Left kidney (tissue), 8 donors: ENCODE measurements around the gene RTN1. TPM values are rescaled to one million over a fixed set of nuclear protein-coding genes. Genes with fewer than 3 reads are reported as not detected.

ENCODE experiments used
- DNase-seq: peaks from one replicate; pipeline ENCODE4 v3.0.0-alpha.2; 2013
- long read RNA-seq, 8 donors: transcript quantifications; one replicate each; lab custom pipeline, GENCODE V29; 2026
- polyA plus RNA-seq: library from polyadenylated mRNA; unstranded; fragments of 120-200 nt; gene quantifications from one replicate; pipeline ENCODE4 v1.2.1, GENCODE V29; 2013; ENCODE audit not compliant: insufficient read length

RTN1 gene, protein sequence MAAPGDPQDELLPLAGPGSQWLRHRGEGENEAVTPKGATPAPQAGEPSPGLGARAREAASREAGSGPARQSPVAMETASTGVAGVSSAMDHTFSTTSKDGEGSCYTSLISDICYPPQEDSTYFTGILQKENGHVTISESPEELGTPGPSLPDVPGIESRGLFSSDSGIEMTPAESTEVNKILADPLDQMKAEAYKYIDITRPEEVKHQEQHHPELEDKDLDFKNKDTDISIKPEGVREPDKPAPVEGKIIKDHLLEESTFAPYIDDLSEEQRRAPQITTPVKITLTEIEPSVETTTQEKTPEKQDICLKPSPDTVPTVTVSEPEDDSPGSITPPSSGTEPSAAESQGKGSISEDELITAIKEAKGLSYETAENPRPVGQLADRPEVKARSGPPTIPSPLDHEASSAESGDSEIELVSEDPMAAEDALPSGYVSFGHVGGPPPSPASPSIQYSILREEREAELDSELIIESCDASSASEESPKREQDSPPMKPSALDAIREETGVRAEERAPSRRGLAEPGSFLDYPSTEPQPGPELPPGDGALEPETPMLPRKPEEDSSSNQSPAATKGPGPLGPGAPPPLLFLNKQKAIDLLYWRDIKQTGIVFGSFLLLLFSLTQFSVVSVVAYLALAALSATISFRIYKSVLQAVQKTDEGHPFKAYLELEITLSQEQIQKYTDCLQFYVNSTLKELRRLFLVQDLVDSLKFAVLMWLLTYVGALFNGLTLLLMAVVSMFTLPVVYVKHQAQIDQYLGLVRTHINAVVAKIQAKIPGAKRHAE
- polyA plus RNA-seq = 3.9 TPM
- long read RNA-seq, donor 1, partial matches to known transcripts = 0 of 2 reads
- long read RNA-seq, donor 1, other reads (novel, unspliced or antisense) = 0 of 2 reads
- long read RNA-seq, donor 2 = 0 reads
- long read RNA-seq, donor 3 = 0 reads
- long read RNA-seq, donor 4 = 0 reads
- long read RNA-seq, donor 5 = 0 reads
- long read RNA-seq, donor 6, partial matches to known transcripts = 0 of 1 reads
- long read RNA-seq, donor 6, other reads (novel, unspliced or antisense) = 0 of 1 reads
- long read RNA-seq, donor 7 = 0 reads
- long read RNA-seq, donor 8 = 0 reads

DNA sequence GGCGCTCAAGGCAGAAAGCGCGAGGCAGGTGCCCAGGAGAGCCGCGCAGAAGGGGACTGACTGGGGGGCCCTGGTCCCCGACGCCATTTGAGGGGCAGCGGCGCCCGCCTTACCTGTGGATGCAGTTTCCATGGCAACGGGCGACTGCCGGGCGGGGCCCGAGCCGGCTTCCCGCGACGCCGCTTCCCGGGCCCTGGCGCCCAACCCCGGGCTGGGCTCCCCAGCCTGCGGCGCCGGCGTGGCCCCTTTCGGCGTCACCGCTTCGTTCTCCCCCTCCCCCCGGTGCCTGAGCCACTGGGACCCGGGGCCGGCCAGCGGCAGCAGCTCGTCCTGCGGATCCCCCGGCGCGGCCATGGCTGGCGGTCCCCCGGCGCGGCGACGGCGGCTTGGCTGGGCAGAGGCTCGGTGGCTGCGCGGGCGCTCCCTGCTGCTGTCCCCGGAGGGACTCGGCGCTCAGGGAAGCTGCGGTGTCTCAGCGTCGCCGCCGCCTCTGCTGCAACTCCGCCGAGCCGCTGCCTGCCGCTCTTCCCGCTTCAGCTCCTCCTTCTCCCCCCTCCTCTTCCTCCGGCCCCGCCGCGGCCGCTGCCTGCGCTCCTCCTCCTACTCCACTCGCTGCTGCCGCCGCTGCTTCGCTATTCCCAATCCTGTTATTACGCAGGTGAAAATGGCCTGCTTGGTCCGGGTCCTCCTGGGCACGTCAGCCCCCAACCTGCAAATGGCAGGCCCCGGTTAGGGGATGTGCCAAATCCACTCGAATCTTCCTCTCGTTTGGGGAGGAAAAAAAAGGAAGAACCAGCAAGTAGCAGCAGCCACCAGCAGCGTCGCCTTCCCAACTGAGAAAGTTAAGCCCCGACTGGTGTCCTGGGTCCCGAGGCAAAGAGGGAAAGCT is at the start of gene RTN1:
Gene RTN1, minus strand, starts transcription at position 500 of the 889 bp plus-strand sequence. Its CDS starts 146 bp downstream, at position 354.
- DNase-seq = peak; percentile 58

DNA sequence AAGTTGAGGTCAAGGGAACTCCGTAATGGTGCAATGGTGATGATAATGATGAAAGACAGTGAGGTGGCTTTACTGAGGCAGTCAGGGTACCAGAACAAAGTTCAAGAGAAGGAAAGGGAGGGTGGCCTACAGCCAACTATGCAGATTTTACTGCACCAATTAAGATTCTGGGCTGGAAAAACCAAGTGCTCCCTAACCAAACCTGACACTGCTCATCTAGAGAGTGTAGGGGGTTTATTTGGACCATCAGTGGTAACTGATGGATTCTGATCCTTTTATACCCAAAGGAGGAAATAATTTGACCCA is 49.8 kb upstream of the RTN1 start:
- no peak for DNase-seq

DNA sequence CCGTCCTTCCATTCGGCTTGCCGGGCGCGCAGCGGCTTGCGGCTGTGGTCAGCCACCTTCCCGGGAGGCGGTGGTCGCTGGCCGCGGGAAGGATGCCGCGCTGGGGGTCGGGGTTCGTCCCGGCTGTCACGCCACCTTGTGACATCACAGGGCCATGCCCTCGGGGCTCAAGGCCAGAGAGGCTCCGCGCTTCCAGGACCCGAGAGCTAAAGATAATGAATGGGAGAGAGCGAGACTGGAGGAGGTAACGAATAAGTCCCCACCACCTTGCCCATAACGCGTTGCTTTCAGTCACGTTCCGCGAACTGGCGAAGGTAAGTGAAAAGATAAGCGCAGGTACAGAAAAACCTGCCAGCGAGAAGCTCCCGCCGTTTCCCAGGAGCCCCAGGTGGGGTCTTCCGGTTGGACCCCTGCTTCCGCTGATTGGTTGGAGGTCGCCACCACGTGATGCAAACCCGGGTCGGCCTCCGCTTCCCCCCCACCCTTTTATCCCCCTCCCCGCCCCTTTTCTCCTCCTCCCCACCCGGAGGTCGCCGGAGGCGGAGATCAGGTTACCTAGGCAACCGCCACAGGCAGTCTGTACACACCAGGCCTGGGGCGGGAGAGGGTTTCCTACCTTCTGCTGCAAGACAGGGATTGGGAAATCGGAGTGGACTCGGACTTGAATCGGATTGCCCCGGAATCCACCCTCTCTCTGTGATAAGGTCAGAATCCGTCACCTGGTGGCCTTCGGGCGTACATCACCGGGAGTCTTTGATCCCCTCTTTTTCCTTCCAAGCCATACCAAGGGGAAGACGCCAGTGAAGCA is 49.2 kb upstream of the RTN1 start, which contains the start of gene LRRC9:
Gene LRRC9, plus strand, starts transcription at position 575 of the 808 bp plus-strand sequence.
- DNase-seq = peak; percentile 77

DNA sequence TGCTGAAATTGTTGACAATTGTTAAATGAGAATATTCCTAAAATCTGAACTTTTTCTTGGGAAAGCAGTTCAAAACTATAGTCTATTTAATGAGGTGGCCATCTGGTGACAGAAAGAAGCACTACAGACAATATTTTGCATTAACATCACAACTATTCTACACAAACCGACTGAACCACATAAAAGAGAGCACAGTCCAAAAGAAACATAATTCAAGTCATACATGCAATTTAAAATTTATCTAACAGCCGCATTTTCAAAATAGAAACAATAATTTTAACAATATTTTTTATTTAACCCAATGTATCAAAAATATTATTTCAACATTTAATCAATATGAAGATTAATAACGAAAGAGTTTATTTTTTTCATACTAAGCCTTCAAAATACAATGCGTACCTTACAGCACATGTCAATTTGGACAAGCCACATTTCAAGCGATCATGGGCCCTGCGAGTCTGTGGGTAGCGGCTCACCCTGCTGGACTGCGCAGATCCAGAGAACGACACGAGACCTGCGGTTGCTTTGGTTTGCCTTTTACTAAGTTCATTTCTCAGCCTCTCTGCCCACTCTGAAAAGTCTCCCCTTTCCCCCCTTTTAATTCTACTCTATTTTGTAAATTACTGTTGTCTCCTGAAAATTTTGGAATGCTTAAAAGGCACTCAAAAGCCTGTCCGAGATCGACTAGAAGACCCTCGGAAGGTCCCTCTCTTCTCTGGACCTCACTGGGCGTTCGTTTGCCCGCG is 48.4 kb upstream of the RTN1 start:
- DNase-seq = peak; percentile 35

DNA sequence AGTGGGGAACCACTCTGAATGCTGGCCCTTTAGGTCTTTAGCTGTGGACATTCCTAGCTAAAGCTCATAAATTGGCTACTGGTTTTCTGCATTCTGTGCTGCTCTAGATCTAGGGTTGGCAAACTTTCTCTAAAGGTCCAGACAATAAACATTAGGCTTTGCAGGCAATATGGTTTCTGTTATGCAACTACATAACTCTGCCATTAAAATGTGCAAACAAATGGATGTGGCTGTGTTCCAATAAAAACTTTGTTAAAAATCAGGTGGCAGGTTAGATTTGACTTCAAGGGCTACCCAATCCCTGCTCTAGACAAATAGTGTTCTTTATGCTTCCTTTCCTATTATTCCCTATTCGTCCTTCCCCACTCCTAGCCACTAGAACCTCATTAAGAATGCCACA is 42.6 kb upstream of the RTN1 start:
- DNase-seq = no peak

DNA sequence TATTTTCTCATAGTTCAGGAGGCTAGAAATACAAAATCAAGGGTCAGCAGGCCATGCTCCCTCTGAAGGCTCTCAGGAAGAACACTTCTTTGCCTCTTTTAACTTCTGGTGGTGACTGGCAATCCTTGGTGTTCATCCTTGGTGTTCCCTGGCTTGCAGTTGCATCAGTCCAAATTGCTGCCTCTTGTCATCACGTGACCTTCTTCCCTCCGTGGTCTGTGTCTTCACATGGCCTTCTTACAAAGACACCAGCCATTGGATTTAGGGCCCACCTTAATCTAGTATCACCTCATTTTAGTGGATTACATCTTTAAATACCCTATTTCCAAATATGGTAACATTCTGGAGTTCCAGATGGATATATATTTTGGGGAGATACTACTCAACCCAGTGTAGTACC is 41.9 kb upstream of the RTN1 start:
- no peak for DNase-seq

DNA sequence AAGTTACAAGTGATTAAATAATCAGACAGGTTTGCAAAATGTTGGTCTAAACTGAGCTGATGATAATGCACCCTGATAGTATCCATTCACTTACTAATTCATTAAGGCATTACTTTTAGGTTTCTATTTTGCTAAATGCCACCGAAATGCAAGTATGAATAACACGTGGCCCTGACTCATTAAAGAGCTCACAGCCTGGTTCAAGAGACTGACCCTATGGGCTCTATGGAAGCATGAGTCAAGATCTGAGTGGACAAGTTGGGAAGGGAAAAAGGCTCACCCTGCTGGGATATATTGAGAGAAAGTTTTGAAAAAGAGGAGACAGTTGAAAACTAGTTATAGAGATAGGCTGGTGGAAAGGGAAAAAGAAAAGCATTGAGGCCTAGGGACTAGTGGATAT is 34.6 kb upstream of the RTN1 start:
- DNase-seq = no peak

DNA sequence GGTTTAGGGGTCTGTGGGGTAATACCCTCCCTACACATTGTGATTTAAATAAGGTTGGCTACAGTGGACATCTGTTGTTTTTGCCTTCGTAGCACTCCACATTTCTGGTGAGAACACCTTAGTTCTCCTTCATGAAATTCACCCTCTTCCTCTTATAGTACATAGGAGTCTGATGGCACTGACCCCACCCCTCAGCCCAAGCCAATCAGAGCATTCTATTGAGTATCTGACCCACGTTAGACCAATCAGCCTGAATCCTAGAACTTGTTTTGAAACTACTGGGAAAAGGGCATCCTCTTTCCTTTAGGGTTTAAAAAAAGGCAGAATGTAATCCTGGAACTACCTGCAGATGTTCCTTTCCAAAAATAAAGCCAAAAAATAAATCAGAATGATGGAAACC is 33.6 kb upstream of the RTN1 start:
- no peak for DNase-seq

DNA sequence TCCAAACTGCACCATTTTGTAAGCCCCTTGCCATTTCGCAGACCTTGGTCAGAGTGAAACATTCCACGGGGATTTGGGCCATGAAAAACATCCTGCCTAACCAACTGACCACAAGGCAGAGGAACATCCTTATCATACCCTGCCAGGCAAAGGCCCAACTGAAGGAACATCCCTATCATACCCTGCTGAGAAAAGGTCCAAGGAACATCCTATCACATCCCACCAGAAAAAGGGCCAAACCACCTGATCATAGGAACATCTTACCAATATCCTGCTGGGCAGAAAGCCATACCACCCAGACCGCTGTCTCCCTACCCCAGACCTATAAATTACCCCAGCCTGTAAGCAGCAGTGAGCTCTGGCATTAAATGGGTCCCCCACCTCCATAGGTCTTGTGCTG is 30.0 kb upstream of the RTN1 start:
- DNase-seq = no peak

DNA sequence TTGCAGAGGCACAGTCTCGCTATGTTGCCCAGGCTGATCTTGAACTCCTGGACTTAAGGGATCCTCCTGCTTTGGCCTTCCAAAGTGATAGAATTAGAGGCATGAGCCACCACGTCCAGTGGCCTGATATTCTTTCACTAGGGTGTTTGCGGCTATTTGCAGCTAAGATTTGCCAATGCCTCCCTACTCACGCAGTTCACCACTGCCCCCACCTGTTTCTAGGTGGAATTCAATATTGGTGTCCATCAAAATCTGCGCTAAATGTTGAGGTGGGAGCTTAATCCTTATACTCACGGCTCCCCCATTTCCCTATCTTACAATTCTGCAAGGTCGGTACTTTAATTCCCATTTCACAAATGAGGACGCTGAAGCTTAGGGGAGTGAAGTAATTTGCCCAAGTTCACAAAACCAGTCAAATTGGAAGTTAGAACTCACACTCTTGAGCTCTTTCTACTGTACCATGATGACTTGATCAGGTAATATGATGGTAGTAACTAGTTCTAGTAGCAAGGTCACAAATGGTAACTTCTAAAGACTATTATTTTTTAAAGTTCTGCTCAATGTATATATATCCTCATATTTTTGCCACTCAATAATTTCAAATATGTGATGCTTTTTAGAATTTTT is 27.3 kb upstream of the RTN1 start:
- peak; percentile 32 for DNase-seq

DNA sequence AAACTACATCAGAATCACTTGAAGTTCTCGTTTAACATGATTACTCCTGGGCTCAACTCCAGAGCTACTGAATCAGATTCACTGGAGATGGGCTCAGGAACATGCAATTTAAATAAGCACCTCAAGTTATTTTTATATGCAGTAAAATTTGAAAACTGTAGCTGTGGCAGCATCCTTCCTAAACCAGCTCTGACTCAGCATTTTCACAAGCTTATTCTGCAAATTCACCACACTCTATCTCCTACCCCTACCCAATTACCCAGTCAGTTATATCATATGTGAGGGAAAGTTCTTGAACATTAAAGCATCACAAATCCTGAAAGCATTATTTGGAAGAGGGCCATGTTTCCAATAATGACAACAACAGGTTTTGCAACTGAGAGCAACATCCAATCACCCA is 25.1 kb upstream of the RTN1 start:
- no peak for DNase-seq

DNA sequence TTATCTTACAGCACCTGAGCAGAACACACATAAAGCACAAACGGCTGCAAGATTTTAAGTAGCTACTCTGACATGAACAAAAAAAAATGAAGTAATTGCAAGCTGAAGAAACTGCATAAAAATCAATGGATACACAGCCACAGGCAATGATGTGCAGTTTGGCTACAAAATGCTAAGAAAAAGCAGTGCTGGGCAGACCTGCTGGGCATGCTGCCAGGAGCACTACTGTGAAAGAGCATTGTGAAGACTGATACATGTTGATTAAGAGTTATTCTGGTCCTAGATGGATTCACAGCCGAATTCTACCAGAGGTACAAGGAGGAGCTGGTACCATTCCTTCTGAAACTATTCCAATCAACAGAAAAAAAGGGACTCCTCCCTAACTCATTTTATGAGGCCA is 20.1 kb upstream of the RTN1 start:
- DNase-seq = no peak

DNA sequence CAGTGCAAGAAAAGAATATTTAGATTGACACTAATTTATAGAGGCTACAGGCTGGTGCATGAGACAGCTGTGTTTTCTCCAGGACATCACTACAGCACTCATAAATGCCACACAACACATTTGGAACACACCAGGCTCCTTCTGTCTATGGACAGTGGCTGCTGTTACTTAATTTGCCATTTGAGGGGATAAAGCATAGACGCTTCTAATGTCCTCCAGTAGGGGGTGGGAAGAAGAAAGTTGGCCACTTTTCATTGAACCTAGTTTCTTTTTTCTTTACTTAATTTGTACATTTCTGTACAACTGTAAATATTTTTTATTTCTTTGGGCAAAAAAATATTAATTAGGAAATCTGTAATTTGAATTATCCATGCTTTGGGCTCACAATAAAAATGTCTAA is 12.4 kb upstream of the RTN1 start:
- no peak for DNase-seq

DNA sequence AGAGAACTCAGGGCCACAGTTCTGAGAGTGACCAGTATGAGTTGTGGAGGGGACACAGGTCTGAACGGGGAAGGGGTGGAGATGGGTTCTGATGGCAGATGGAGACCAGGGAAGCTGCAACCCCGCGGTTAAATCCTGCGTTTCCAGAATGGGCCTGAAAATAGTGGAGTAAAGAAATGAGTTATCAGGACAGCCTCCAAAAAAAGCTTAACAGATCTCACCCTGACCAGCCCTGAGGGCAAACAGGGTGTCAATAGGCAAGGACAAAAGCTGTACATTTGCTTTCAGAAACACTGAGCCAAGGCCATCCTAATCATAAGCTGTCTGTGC is 555 bp upstream of the RTN1 start:
- no peak for DNase-seq

DNA sequence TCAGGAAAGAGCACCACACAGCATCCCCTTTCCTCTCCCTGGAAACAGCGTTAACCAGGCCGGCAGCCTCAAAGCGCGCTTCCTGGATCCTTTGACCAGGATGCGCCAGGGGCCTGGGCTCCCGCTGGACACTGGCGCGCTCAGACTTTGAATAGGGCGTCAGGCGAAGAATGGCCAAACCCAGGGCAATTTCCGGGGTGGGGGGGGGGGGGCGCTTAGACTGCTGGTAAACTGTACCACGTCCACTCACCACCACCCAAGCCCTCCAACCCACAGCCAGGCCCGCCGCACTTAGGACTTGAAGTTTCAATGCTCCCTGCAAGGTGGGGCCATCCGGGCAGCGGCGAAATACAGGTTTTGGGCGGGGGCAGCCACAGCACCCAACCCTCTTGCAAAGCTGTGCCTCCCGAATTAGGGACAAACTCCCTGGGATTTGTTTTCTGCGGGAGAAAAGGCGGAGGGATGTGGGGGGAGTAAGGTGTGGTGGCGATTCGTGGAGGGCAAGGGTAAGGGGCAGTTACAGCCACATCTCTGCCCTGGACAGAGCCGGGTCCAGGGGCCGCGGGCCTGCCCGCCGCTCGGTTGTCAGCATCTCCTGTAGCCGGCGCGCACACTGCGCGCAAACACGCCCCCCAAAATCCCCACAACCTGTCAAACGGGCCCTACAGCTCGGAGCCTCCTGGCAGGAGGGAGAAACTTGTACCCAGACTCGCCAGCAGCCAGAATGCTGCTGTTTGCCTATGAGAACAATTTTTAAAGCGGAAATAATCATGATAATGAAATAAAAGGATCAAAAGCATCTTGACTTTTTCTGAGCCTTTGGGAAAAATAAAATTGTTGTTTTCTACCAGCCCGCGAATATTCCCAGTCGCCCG is 958 bp downstream of the RTN1 start:
- no peak for DNase-seq

DNA sequence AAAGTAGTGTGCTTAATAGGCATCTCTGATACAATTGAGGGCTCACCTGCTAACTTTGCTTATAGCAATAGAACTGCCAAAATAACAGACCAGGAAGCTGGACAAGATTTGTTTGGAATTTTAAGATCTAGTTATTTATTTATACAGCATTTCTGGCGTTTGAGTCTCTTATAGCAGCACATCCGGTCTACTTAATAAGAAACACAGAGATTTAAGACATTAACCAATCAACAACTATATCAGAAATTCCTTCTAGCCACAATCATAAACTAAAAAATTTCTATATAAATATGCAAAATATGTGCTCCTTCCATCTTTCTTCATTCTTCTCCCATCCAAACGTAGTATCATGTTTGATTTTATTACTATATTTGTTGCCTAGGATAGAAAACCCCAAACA is 2.6 kb downstream of the RTN1 start:
- DNase-seq = no peak

DNA sequence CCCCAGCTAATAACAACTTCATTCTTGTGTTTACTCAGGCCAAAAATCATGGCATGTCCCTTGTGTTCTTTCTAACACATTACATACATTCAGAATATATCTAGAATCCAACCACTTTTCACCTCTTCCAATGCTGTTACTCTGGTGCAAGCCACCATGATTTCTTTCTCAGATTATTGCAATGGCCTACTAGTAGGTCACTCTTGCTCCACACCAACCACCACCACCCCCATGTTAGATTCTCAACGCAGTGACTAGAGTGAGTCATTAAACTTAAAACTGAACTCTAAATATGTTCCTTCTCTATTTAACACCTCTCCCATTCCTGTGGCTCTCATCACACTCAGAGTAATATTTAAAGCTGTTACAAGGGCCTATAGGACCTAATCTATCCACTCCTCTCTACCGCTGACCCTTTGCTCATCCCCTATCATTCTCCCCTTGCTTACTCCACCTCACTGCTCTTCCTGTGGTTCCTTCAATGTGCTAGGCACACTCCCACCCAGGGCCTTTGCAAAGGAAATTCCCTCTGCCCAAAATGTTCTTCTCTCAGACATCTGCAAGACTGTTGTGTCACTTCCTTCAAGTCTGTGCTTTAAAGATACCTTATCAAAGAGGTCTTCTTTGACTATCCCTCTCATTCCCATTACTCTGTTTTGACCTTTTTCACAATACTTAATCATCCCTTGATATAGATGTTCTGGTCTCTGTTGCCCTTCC is 6.6 kb downstream of the RTN1 start:
- no peak for DNase-seq

DNA sequence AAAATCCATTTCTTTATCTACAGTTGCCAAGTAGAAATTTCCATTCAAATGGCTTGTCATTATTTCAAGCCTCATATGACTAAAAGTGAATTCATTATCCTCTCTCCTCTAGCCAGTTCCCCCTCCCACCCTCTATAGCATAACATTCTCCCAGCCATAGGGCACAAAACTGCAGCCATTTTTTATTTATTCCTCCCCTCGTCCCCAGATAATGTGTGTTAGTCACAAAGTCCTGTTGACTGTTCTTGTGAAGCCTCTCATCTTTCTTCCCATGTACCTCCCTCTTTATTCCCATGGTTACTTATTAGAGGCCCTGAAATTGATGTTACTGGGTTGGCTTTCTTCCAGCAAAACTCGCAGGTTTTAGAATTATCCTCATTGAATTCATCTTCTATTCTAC is 13.2 kb downstream of the RTN1 start:
- no peak for DNase-seq
